Esophagus (tissue), 2 donors: ENCODE data around the gene MTUS2. TPM values are rescaled to one million over a fixed set of nuclear protein-coding genes. Genes with fewer than 3 reads are reported as not detected.

Source experiments
- H3K27ac ChIP-seq, 2 donors: one replicate each; pipeline ENCODE4 v1.5.1; 2013; ENCODE audit warnings: low read depth in 2 of 2, mild to moderate bottlenecking in 2 of 2, inconsistent platforms in 1 of 2, low read length in 1 of 2, moderate library complexity in 1 of 2
- H3K27me3 ChIP-seq, 2 donors: one replicate each; pipeline ENCODE4 v1.6.1; 2013; ENCODE audit warnings: low read length in 2 of 2, control low read depth in 1 of 2, mild to moderate bottlenecking in 1 of 2; ENCODE audit not compliant: insufficient read depth in 2 of 2, control insufficient read depth in 1 of 2
- H3K36me3 ChIP-seq, 2 donors: one replicate each; pipeline ENCODE4 v1.6.1; 2013; ENCODE audit warnings: low read length in 1 of 2; ENCODE audit not compliant: control insufficient read depth in 2 of 2, insufficient read depth in 2 of 2
- H3K4me1 ChIP-seq, 2 donors: one replicate each; pipeline ENCODE4 v1.6.1; 2013; ENCODE audit warnings: low read length in 1 of 2; ENCODE audit not compliant: control insufficient read depth in 2 of 2, insufficient read depth in 2 of 2
- H3K4me3 ChIP-seq, 2 donors: one replicate each; pipeline ENCODE4 v1.5.1; 2013; ENCODE audit warnings: low read length in 2 of 2, mild to moderate bottlenecking in 2 of 2, low read depth in 1 of 2, moderate library complexity in 1 of 2
- H3K9me3 ChIP-seq, 2 donors: one replicate each; pipeline ENCODE4 v1.6.1; 2013; ENCODE audit warnings: mild to moderate bottlenecking in 2 of 2, low read depth in 1 of 2, low read length in 1 of 2, moderate library complexity in 1 of 2; ENCODE audit not compliant: control insufficient read depth in 2 of 2, insufficient read depth in 1 of 2
- WGBS, 2 donors: extraction: QIAGEN DNeasy Blood & Tissue Kit; methylation state at CpG; one replicate each; pipeline ENCODE4 v1.1.7; 2013; 5-methylcytosine and 5-hydroxymethylcytosine counted together
- polyA plus RNA-seq, 2 donors: library from polyadenylated mRNA; stranded (reverse); fragments of 200-250 nt; gene quantifications; one replicate each; pipeline ENCODE4 v1.2.3, GENCODE V29; 2013
- donor health status: healthy with polysubstance abuse.
- donor health status: Bipolar disorder and iron deficiency.

The MTUS2 gene
- polyA plus RNA-seq, 2 donors: 0.20 to 0.33 TPM

DNA sequence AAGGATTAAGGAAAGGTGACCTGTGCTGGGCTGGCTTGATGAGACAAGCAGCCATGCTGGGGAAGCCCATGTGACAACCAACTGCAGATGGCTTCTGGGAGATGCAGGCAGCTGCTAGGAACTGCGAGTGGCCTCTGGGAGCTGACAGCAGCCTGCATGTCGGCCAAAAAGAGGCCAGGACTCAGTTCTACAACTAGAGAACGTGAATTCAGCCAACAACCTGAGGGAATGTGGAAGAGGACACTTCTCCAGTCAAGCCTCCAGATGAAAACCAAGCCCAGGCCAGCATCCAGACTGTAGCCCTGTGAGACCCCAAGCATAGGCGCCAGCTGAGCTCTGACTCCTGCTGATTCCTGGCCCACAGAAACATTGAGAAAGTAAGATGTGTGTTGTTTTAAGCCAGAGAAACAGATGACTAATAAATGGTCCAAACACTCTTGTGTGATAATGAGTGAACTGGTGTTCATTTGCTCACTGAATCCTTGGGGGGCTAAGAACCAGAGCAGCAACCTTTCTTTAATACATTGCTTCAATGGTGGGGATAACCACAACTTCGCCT is 730.4 kb downstream of the MTUS2 start:
- Histone ChIP-seq H3K4me1 (peaks cover 0 to 10% of the 10 kb centered on the region in 2 donors), H3K36me3 (peaks cover 0 to 20% of the 10 kb centered on the region in 2 donors), H3K27me3 (no peaks in the 10 kb centered on the region), H3K27ac (no peak overlapping the region), H3K9me3 (no peaks in the 10 kb centered on the region), H3K4me3 (no peak overlapping the region)
- WGBS, 2 donors: 79 to 87% methylated on average over 5 of the region's 5 CpGs

DNA sequence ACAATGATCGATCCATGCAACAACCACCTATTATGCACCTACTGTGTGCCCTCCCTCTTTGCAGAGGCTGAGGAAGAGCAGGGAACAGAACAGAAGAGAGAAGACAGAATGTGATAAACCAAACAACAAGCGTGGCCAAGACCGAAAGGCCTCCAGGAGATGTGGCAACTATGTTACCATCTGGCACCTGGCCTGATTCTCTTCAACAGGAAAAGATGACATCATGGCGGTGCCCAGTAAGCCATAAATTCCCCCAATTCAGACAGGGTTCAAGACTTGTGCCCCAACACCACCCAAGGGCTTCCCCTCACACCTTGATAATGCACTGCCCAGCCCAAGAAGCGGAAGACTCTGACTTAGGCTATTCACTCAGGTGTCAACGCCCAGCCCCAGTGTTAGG is 731.1 kb downstream of the MTUS2 start:
- WGBS, 2 donors: 69 to 76% methylated on average over 6 of the region's 6 CpGs
- no peak overlapping the region for H3K27ac ChIP-seq

More for the DNA sequence above, 731.1 kb downstream of the MTUS2 start:
- Histone ChIP-seq H3K36me3 (peaks cover 0 to 20% of the 10 kb centered on the region in 2 donors), H3K9me3 (no peaks in the 10 kb centered on the region), H3K4me3 (no peak overlapping the region), H3K4me1 (peaks cover 0 to 7% of the 10 kb centered on the region in 2 donors), H3K27me3 (no peaks in the 10 kb centered on the region)

Other genes starting within 250 kb of the MTUS2 start
- 10 to 100 TPM; 46.0 to 65.2 TPM for gene POMP, start 161.2 kb upstream of the MTUS2 start, polyA plus RNA-seq
- gene SLC46A3, start 101.4 kb upstream of the MTUS2 start, polyA plus RNA-seq: 1 to 10 TPM in 1 of 2 donors, under 1 TPM in 1; 0.96 to 2.7 TPM